H9 (cell line): ENCODE measurements around the gene PEX5L. TPM values are rescaled to one million over a fixed set of nuclear protein-coding genes. Genes with fewer than 3 reads are reported as not detected.

Experiments used
- DNase-seq: peaks from one replicate; pipeline ENCODE4 v3.0.0-alpha.2; 2017
- H2AFZ ChIP-seq: one replicate; pipeline ENCODE4 v1.6.1; 2013; ENCODE audit warnings: mild to moderate bottlenecking, low read length, control low read depth, moderate library complexity
- H2AK5ac ChIP-seq: 2 replicates; pipeline ENCODE4 v1.6.1; 2013; ENCODE audit warnings: low read length, control low read depth, mixed read lengths; ENCODE audit not compliant: insufficient read length
- H2BK120ac ChIP-seq: one replicate; pipeline ENCODE4 v1.6.1; 2013; ENCODE audit warnings: low read depth, mild to moderate bottlenecking, low read length, control low read depth, inconsistent platforms; ENCODE audit not compliant: poor library complexity, severe bottlenecking
- H2BK12ac ChIP-seq: 2 replicates; pipeline ENCODE4 v1.6.1; 2013; ENCODE audit warnings: low read length, control low read depth, mixed read lengths, low read depth; ENCODE audit not compliant: insufficient read length
- H2BK15ac ChIP-seq: 2 replicates; pipeline ENCODE4 v1.6.1; 2013; ENCODE audit warnings: low read depth, low read length, control low read depth
- H2BK20ac ChIP-seq: one replicate; pipeline ENCODE4 v1.6.1; 2013; ENCODE audit warnings: low read depth, mild to moderate bottlenecking, low read length, control low read depth, inconsistent platforms; ENCODE audit not compliant: poor library complexity, severe bottlenecking
- H2BK5ac ChIP-seq: 2 replicates; pipeline ENCODE4 v1.6.1; 2013; ENCODE audit warnings: low read length, control low read depth, mixed read lengths; ENCODE audit not compliant: insufficient read length
- H3K14ac ChIP-seq: 2 replicates; pipeline ENCODE4 v1.6.1; 2013; ENCODE audit warnings: low read length, control low read depth; ENCODE audit not compliant: insufficient read depth
- H3K18ac ChIP-seq: 2 replicates; pipeline ENCODE4 v1.6.1; 2013; ENCODE audit warnings: low read depth, mild to moderate bottlenecking, mixed read lengths, low read length, control low read depth; ENCODE audit not compliant: insufficient read length
- H3K23ac ChIP-seq: 2 replicates; pipeline ENCODE4 v1.6.1; 2013; ENCODE audit warnings: low read length, control low read depth, mixed read lengths, low read depth; ENCODE audit not compliant: insufficient read length
- H3K23me2 ChIP-seq: 2 replicates; pipeline ENCODE4 v1.6.1; 2013; ENCODE audit warnings: low read depth, mild to moderate bottlenecking, mixed read lengths, low read length, control low read depth; ENCODE audit not compliant: insufficient read length, poor library complexity, severe bottlenecking
- H3K27ac ChIP-seq: 2 replicates; pipeline ENCODE4 v1.5.1; 2013; ENCODE audit warnings: low read length, control low read depth, mixed read lengths, low read depth; ENCODE audit not compliant: insufficient read length
- H3K27me3 ChIP-seq: 2 replicates; pipeline ENCODE4 v1.6.1; 2013; ENCODE audit warnings: low read length, control low read depth, inconsistent platforms; ENCODE audit not compliant: insufficient read depth
- H3K4ac ChIP-seq: 2 replicates; pipeline ENCODE4 v1.6.1; 2013; ENCODE audit warnings: low read depth, mild to moderate bottlenecking, control low read depth, inconsistent platforms, low read length, moderate library complexity
- H3K4me1 ChIP-seq: 2 replicates; pipeline ENCODE4 v1.6.1; 2013; ENCODE audit warnings: low read length, control low read depth, inconsistent platforms; ENCODE audit not compliant: insufficient read depth
- H3K4me2 ChIP-seq: 2 replicates; pipeline ENCODE4 v1.6.1; 2013; ENCODE audit warnings: low read length, control low read depth, mixed read lengths; ENCODE audit not compliant: insufficient read length, insufficient read depth
- H3K56ac ChIP-seq: 2 replicates; pipeline ENCODE4 v1.6.1; 2013; ENCODE audit warnings: low read depth, mild to moderate bottlenecking, mixed read lengths, low read length, control low read depth; ENCODE audit not compliant: insufficient read length
- H3K79me1 ChIP-seq: 2 replicates; pipeline ENCODE4 v1.6.1; 2013; ENCODE audit warnings: low read depth, mild to moderate bottlenecking, moderate library complexity, low read length, control low read depth, inconsistent platforms; ENCODE audit not compliant: insufficient read depth, poor library complexity, severe bottlenecking
- H3K79me2 ChIP-seq: 2 replicates; pipeline ENCODE4 v1.6.1; 2013; ENCODE audit warnings: low read length, control low read depth, inconsistent platforms; ENCODE audit not compliant: insufficient read depth
- H3K9ac ChIP-seq: 2 replicates; pipeline ENCODE4 v1.6.1; 2013; ENCODE audit warnings: low read length, control low read depth, mixed read lengths; ENCODE audit not compliant: insufficient read length; ENCODE audit errors: extremely low read depth
- H3K9me3 ChIP-seq: one replicate; pipeline ENCODE4 v1.6.1; 2013; ENCODE audit warnings: low read depth, low read length, inconsistent platforms; ENCODE audit not compliant: control insufficient read depth
- H3T11ph ChIP-seq: one replicate; pipeline ENCODE4 v1.6.1; 2013; ENCODE audit warnings: mild to moderate bottlenecking, low read length, control low read depth, inconsistent platforms
- H4K20me1 ChIP-seq: one replicate; pipeline ENCODE4 v1.6.1; 2013; ENCODE audit not compliant: control insufficient read depth, insufficient read length, insufficient read depth
- H4K5ac ChIP-seq: 2 replicates; pipeline ENCODE4 v1.6.1; 2013; ENCODE audit warnings: low read depth, mild to moderate bottlenecking, mixed read lengths, low read length, control low read depth; ENCODE audit not compliant: insufficient read length
- H4K8ac ChIP-seq: replicated peaks from 2 replicates; pipeline ENCODE4 v1.6.1; 2013; ENCODE audit warnings: low read length, control low read depth, mixed read lengths, low read depth; ENCODE audit not compliant: insufficient read length
- H4K91ac ChIP-seq: 2 replicates; pipeline ENCODE4 v1.6.1; 2013; ENCODE audit warnings: low read depth, mild to moderate bottlenecking, moderate library complexity, mixed read lengths, low read length, control low read depth; ENCODE audit not compliant: insufficient read length
- H3K27ac Mint-ChIP-seq, 3 experiments: 2 replicates in 2 of 3; 3 replicates in 1 of 3; pipeline ENCODE4 v1.8.0; 2020 to 2021; ENCODE audit warnings: mixed read lengths in 3 of 3, mild to moderate bottlenecking in 1 of 3, moderate library complexity in 1 of 3
- H3K27me3 Mint-ChIP-seq: 2 replicates; pipeline ENCODE4 v1.8.0; 2021; ENCODE audit warnings: low read depth, mild to moderate bottlenecking, moderate library complexity, mixed read lengths
- H3K36me3 Mint-ChIP-seq, 3 experiments: 2 replicates in 2 of 3; 3 replicates in 1 of 3; pipeline ENCODE4 v1.8.0; 2020 to 2021; ENCODE audit warnings: low read depth in 3 of 3, mixed read lengths in 3 of 3; ENCODE audit not compliant: insufficient read depth in 1 of 3
- H3K4me1 Mint-ChIP-seq, 2 experiments: 2 replicates each; pipeline ENCODE4 v1.8.0; 2020; ENCODE audit warnings: mixed read lengths in 2 of 2
- H3K4me3 Mint-ChIP-seq, 2 experiments: 2 replicates in 1 of 2; 3 replicates in 1 of 2; pipeline ENCODE4 v1.8.0; 2020 to 2021; ENCODE audit warnings: mild to moderate bottlenecking in 2 of 2, mixed read lengths in 2 of 2, moderate library complexity in 1 of 2
- H3K9me3 Mint-ChIP-seq, 2 experiments: 2 replicates in 1 of 2; 3 replicates in 1 of 2; pipeline ENCODE4 v1.8.0; 2020; ENCODE audit warnings: mild to moderate bottlenecking in 2 of 2, mixed read lengths in 2 of 2, moderate library complexity in 1 of 2
- CTCF ChIP-seq: fragments of 200-600 bp; sonication (generic); conservative IDR thresholded peaks from 3 replicates; pipeline ENCODE4 v1.8.0; 2021; ENCODE audit warnings: antibody characterized with exemption, mild to moderate bottlenecking
- WGBS: extraction: QIAGEN DNeasy Blood & Tissue Kit; methylation state at CpG from one replicate; pipeline ENCODE4 v1.1.7; 2013; ENCODE audit warnings: missing lambda C conversion rate, low lambda C conversion rate, mixed read lengths; ENCODE audit not compliant: insufficient read length; ENCODE audit errors: extremely low coverage; 5-methylcytosine and 5-hydroxymethylcytosine counted together
- total RNA-seq: library from RNA; stranded (reverse); gene quantifications from 2 replicates; pipeline ENCODE4 v1.2.1, GENCODE V29; 2021

Gene PEX5L
- total RNA-seq, 1 experiment from 2014 or later: 0.85 TPM

DNA sequence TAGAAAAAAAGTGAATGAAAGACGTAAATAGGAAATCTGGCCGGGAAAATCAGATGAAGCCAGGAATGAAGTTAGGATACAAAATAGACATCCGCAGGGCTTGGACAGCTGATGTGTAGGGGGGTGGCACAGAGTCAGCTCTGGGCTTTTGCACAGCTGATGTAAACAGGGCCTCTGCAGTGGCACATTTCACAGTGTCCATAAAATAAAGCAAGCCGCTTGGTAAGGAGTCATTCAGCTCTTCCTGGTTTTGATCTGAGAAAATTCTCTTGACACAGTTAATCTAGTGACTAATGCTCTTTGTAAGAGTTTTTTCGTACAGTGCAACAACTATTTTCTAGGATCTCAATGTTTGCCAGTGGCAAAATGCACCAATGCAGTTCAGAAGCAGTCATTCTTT, 230.6 kb downstream of the PEX5L start:
- H3K56ac ChIP-seq: no peak overlapping the region
- H3K27ac Mint-ChIP-seq: no peak overlapping the region
- H3K23ac ChIP-seq: no peak overlapping the region
- no peak overlapping the region for H2AFZ ChIP-seq
- H3K79me1 ChIP-seq: no peaks in the 10 kb centered on the region
- H3K27me3 Mint-ChIP-seq: no peaks in the 10 kb centered on the region
- no peak overlapping the region for H4K91ac ChIP-seq
- TF ChIP-seq CTCF: no peak
- no peak overlapping the region for H3K18ac ChIP-seq
- H4K5ac ChIP-seq: no peak overlapping the region
- H3K23me2 ChIP-seq: no peaks in the 10 kb centered on the region
- no peak overlapping the region for H4K8ac ChIP-seq
- H3K4me3 Mint-ChIP-seq: no peak overlapping the region
- H4K20me1 ChIP-seq: no peaks in the 10 kb centered on the region
- no peak overlapping the region for H3T11ph ChIP-seq
- H2BK15ac ChIP-seq: no peak overlapping the region
- H2BK120ac ChIP-seq: no peak overlapping the region
- H3K36me3 Mint-ChIP-seq: peaks cover 0 to 2% (median 0%) of the 10 kb centered on the region in 3 experiments; a peak in 1 of 7 replicates
- H2BK12ac ChIP-seq: no peak overlapping the region
- H2BK5ac ChIP-seq: no peak overlapping the region
- no peak for DNase-seq
- H3K4me1 Mint-ChIP-seq: no peaks in the 10 kb centered on the region; a peak in 1 of 4 replicates
- no peaks in the 10 kb centered on the region; a peak in 1 of 5 replicates for H3K9me3 Mint-ChIP-seq
- no peaks in the 10 kb centered on the region for H3K27me3 ChIP-seq
- no peaks in the 10 kb centered on the region for H3K79me2 ChIP-seq
- no peak overlapping the region for H3K27ac ChIP-seq
- H2BK20ac ChIP-seq: no peak overlapping the region
- no peak overlapping the region for H3K14ac ChIP-seq
- no peak overlapping the region for H3K9ac ChIP-seq
- no peaks in the 10 kb centered on the region for H3K9me3 ChIP-seq
- WGBS: no CpG with 5 or more reads among the region's 5 CpGs
- no peaks in the 10 kb centered on the region for H3K4me1 ChIP-seq
- H3K4ac ChIP-seq: no peak overlapping the region
- no peak overlapping the region for H2AK5ac ChIP-seq
- no peak overlapping the region for H3K4me2 ChIP-seq
